Measurements from ENCODE around the gene KRTAP9-1.
"Not testable (repeated sequence)": the region's sequence is repeated elsewhere in the genome, so short reads cannot be mapped to it uniquely, and the experiment has no call there.

Gene KRTAP9-1

DNA sequence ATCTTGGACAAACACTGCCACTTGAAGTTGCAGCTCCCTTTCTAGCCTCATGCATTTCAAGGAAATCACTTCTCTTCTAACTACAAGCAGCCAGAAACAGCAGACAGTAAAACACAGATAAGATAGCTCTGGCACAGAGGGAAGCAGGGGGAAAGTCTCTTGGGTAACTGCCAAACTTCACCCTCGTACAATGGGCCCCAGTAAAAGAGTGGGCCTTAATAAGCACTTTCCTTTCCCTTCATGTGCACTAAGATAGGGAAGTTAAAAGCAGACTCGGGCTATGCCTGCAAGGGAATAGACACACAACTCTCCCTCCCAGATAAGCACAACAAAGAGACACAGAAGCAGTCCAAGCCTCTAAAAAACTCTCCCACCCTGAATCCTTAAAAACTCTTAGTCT, 35.8 kb upstream of the KRTAP9-1 start:
- whole genome bisulfite sequencing, 2 experiments, result 75 to 82% methylated on average over 2 of the region's 2 CpGs
- Histone ChIP-seq H3K9me3 (ENCODE audit: control insufficient read depth, low read length) (no peaks in the 10 kb centered on the region), H3K4me3 (ENCODE audit: insufficient read depth, low read depth, low read length) (no peak overlapping the region), H3K27ac (ENCODE audit: insufficient read depth, low read depth, low read length, poor library complexity, severe bottlenecking) (no peak overlapping the region), H3K4me1 (ENCODE audit: control insufficient read depth, insufficient read depth, low read length) (no peaks in the 10 kb centered on the region), H3K36me3 (ENCODE audit: control insufficient read depth, insufficient read depth, low read length) (no peaks in the 10 kb centered on the region), H3K27me3 (ENCODE audit: control insufficient read depth, insufficient read depth, low read length, poor library complexity, severe bottlenecking) (no peaks in the 10 kb centered on the region)

DNA sequence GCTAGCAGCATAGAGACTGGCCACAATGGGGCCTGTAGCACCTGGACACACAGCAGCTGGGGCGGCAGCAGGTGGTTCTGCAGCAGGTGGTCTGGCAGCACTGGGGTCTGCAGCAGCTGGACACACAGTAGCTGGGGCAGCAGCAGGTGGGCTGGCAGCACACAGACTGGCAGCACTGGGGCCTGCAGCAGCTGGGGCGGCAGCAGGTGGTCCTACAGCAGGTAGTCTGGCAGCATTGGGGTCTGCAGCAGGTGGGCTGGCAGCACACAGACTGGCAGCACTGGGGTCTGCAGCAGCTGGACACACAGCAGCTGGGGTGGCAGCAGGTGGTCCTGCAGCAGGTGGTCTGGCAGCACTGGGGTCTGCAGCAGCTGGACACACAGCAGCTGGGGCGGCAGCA, 29.5 kb upstream of the KRTAP9-1 start:
- not testable (repeated sequence) for H3K9me3 ChIP-seq (ENCODE audit: control insufficient read depth, low read length); H3K4me1 ChIP-seq (ENCODE audit: control insufficient read depth, insufficient read depth, low read length); H3K4me3 ChIP-seq (ENCODE audit: insufficient read depth, low read depth, low read length); H3K27ac ChIP-seq (ENCODE audit: insufficient read depth, low read depth, low read length, poor library complexity, severe bottlenecking); H3K27me3 ChIP-seq (ENCODE audit: control insufficient read depth, insufficient read depth, low read length, poor library complexity, severe bottlenecking); H3K36me3 ChIP-seq (ENCODE audit: control insufficient read depth, insufficient read depth, low read length)
- 91 to 92% methylated on average over 3 of the region's 3 CpGs for WGBS, 2 experiments

DNA sequence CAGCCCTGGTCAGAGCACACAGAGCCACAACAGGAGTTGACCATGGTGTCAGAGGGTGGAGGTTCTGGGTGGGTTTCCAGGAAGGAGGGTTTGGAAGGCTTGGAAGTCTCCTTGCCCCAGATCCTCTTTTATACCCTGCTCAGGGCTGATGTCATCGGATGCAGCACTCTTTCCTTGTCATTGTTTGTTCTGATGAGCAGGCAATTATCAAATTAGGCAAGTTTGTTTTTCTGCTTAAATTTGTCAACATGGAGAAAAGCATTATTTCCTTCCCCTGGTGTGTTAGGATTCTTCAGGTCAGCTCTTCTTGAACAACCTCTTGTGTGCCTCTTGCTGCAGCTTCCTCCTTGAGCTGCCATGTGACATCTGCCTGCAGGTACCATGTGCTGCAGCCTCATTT, 29.0 kb upstream of the KRTAP9-1 start, which contains the start of gene KRTAP4-4:
Gene KRTAP4-4, minus strand, starts transcription at position 101 of the 400 bp plus-strand sequence. Its CDS starts 57 bp downstream, at position 44.
- no peaks in the 10 kb centered on the region for H3K9me3 ChIP-seq (ENCODE audit: control insufficient read depth, low read length)
- WGBS, 2 experiments, result 83 to 97% methylated on average over 1 of the region's 1 CpG

DNA sequence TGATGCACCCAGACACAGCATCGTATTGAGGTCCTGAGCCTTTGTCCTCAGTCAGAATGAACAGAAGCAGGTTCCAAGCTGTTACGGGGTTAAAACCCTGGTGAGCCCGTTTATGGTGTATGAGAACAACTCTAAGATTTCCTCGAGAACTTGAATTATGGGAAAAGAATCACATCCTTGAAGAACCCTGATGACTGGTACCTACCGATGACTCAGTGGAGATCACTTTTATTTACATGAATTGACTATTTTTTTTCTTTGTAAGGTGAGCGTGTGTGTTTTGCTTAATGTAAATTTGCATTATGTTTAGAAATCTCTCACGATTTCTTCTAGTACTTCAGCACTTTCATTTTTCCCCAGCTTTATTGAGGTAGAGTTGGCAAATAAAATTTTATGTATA, 25.9 kb upstream of the KRTAP9-1 start:
- Histone ChIP-seq H3K27ac (ENCODE audit: insufficient read depth, low read depth, low read length, poor library complexity, severe bottlenecking) (no peak overlapping the region), H3K36me3 (ENCODE audit: control insufficient read depth, insufficient read depth, low read length) (no peaks in the 10 kb centered on the region), H3K4me3 (ENCODE audit: insufficient read depth, low read depth, low read length) (no peak overlapping the region), H3K27me3 (ENCODE audit: control insufficient read depth, insufficient read depth, low read length, poor library complexity, severe bottlenecking) (no peaks in the 10 kb centered on the region), H3K4me1 (ENCODE audit: control insufficient read depth, insufficient read depth, low read length) (no peaks in the 10 kb centered on the region), H3K9me3 (ENCODE audit: control insufficient read depth, low read length) (no peaks in the 10 kb centered on the region)
- 92 to 93% methylated on average over 5 to 7 of the region's 7 CpGs for WGBS, 2 experiments

More for the DNA sequence above, 29.0 kb upstream of the KRTAP9-1 start, which contains the start of gene KRTAP4-4:
- H3K27me3 ChIP-seq (ENCODE audit: control insufficient read depth, insufficient read depth, low read length, poor library complexity, severe bottlenecking), result no peaks in the 10 kb centered on the region
- no peak within 1 kb of the TSS for H3K27ac ChIP-seq (ENCODE audit: insufficient read depth, low read depth, low read length, poor library complexity, severe bottlenecking)
- no peak within 1 kb of the TSS for H3K4me3 ChIP-seq (ENCODE audit: insufficient read depth, low read depth, low read length)
- H3K4me1 ChIP-seq (ENCODE audit: control insufficient read depth, insufficient read depth, low read length), result no peaks in the 10 kb centered on the region
- no peaks in the 10 kb centered on the region for H3K36me3 ChIP-seq (ENCODE audit: control insufficient read depth, insufficient read depth, low read length)

DNA sequence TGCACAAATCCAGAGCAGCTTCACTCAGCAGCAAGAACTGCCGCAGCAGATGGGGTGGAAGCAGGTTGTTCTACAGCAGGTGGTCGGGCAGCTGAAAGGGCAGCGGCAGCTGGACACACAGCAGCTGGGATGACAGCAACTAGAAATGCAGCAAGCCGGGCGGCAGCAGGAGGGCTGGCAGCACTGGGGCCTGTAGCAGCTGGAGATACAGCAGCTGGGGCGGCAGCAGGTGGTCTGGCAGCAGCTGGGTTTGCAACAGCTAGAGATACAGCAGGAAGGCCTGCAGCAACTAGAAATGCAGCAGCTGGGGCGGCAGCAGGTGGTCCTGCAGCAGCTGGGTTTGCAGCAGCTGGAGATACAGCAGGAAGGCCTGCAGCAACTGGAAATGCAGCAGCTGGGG, 22.1 kb upstream of the KRTAP9-1 start:
- 85 to 87% methylated on average over 7 of the region's 7 CpGs for WGBS, 2 experiments
- Histone ChIP-seq H3K27ac (ENCODE audit: insufficient read depth, low read depth, low read length, poor library complexity, severe bottlenecking) (no peak overlapping the region), H3K4me1 (ENCODE audit: control insufficient read depth, insufficient read depth, low read length) (no peaks in the 10 kb centered on the region), H3K9me3 (ENCODE audit: control insufficient read depth, low read length) (no peaks in the 10 kb centered on the region), H3K4me3 (ENCODE audit: insufficient read depth, low read depth, low read length) (no peak overlapping the region), H3K27me3 (ENCODE audit: control insufficient read depth, insufficient read depth, low read length, poor library complexity, severe bottlenecking) (no peaks in the 10 kb centered on the region), H3K36me3 (ENCODE audit: control insufficient read depth, insufficient read depth, low read length) (no peaks in the 10 kb centered on the region)

DNA sequence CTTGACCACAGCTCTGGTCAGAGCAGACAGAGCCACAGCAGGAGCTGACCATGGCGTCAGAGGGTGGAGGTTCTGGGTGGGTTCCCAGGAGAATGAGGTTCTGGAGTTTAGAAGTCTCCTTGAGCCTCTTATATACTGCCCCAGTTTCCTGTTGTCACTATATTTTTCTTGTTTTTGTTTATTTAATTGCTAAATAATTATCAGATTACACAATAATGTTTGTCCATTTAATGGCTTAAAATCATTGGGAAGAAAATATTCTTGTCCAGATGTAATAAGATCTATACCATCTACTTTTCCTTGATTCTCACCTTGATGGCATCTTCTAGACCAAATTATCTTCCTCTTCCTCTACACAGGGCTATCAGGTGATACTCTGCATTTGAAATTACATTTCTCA, 21.6 kb upstream of the KRTAP9-1 start, which contains the start of gene KRTAP4-3:
Gene KRTAP4-3, minus strand, starts transcription at position 101 of the 400 bp plus-strand sequence. Its CDS starts 49 bp downstream, at position 52.
- no peaks in the 10 kb centered on the region for H3K36me3 ChIP-seq (ENCODE audit: control insufficient read depth, insufficient read depth, low read length)
- no peaks in the 10 kb centered on the region for H3K9me3 ChIP-seq (ENCODE audit: control insufficient read depth, low read length)
- H3K27me3 ChIP-seq (ENCODE audit: control insufficient read depth, insufficient read depth, low read length, poor library complexity, severe bottlenecking), result no peaks in the 10 kb centered on the region
- no peak within 1 kb of the TSS for H3K27ac ChIP-seq (ENCODE audit: insufficient read depth, low read depth, low read length, poor library complexity, severe bottlenecking)
- no peak within 1 kb of the TSS for H3K4me3 ChIP-seq (ENCODE audit: insufficient read depth, low read depth, low read length)
- WGBS, 2 experiments, result 64 to 90% methylated on average over 1 of the region's 1 CpG
- H3K4me1 ChIP-seq (ENCODE audit: control insufficient read depth, insufficient read depth, low read length), result no peaks in the 10 kb centered on the region

DNA sequence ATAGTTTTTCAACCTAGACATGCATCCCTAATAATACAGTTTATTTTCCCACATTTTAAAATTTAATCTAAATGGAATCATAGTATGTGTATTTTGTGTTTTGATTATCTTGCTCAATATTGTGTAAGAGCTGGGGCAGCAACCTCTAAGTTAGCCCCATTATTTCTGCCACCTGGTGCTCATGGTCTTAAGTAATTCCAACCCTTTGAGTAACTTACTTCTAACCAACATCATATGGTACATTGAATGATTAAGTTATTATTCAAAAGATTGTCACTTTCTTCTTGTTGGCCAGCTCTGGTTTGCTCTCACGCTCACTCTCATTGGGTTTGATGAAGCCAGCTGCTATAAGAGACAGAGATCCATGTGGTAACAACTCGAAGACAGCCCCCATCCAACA, 17.8 kb upstream of the KRTAP9-1 start:
- H3K9me3 ChIP-seq (ENCODE audit: control insufficient read depth, low read length), result no peaks in the 10 kb centered on the region
- H3K27me3 ChIP-seq (ENCODE audit: control insufficient read depth, insufficient read depth, low read length, poor library complexity, severe bottlenecking), result no peaks in the 10 kb centered on the region
- no peaks in the 10 kb centered on the region for H3K4me1 ChIP-seq (ENCODE audit: control insufficient read depth, insufficient read depth, low read length)
- no peak overlapping the region for H3K4me3 ChIP-seq (ENCODE audit: insufficient read depth, low read depth, low read length)
- H3K27ac ChIP-seq (ENCODE audit: insufficient read depth, low read depth, low read length, poor library complexity, severe bottlenecking), result no peak overlapping the region
- no peaks in the 10 kb centered on the region for H3K36me3 ChIP-seq (ENCODE audit: control insufficient read depth, insufficient read depth, low read length)
- 88 to 94% methylated on average over 2 of the region's 2 CpGs for WGBS, 2 experiments

DNA sequence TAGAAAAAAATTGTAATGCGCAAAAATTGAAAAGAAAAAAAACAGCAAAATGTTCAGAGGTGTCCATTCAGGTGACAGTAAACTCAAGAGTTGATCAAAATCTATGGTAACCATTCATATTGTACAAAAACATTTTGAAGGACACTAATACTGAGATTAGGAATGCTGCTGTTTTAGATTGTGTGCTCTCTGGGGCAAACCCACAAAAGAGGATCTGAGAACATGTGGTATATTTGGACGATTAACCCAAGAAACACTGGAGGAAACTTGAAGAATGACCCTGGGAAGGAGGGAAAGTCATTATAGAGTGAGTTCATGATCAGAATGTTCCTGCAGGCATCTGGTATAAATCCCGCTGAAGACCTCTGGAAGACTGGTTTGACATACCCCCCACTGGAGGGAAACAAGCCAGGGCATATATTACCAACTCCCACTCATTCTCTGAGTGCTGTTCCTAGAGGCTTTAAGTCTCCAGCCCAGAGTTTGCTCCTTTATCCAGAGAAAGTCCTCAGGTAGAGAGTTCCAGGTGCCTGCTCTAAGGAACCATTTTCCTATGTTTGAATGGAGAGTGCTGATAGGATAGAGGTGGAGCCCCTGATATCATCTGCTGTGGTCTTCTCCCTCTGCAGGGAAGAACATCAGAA, 12.8 kb upstream of the KRTAP9-1 start:
- Histone ChIP-seq H3K9me3 (ENCODE audit: control insufficient read depth, low read length) (no peaks in the 10 kb centered on the region), H3K4me3 (ENCODE audit: insufficient read depth, low read depth, low read length) (no peak overlapping the region), H3K27ac (ENCODE audit: insufficient read depth, low read depth, low read length, poor library complexity, severe bottlenecking) (no peak overlapping the region), H3K36me3 (ENCODE audit: control insufficient read depth, insufficient read depth, low read length) (no peaks in the 10 kb centered on the region), H3K27me3 (ENCODE audit: control insufficient read depth, insufficient read depth, low read length, poor library complexity, severe bottlenecking) (no peaks in the 10 kb centered on the region), H3K4me1 (ENCODE audit: control insufficient read depth, insufficient read depth, low read length) (no peaks in the 10 kb centered on the region)
- 94 to 96% methylated on average over 3 of the region's 3 CpGs for WGBS, 2 experiments

DNA sequence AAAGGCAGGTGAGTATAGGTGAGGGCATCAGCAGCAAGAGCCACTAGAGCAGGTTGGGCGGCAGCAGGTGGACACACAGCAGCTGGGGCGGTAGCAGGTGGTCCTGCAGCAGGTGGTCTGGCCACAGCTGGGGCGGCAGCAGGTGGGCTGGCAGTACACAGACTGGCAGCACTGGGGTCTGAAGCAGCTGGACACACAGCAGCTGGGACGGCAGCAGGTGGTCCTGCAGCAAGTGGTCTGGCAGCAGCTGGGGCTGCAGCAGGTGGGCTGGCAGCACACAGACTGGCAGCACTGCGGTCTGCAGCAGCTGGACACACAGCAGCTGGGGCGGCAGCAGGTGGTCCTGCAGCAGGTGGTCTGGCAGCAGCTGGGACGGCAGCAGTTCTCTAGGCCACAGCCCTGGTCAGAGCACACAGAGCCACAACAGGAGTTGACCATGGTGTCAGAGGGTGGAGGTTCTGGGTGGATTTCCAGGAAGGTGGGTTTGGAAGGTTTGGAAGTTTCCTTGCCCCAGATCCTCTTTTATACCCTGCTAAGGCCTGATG, 11.9 kb upstream of the KRTAP9-1 start, which contains the start of gene KRTAP4-2:
Gene KRTAP4-2, minus strand, starts transcription at position 495 of the 545 bp plus-strand sequence. Its CDS starts 57 bp downstream, at position 438.
- Histone ChIP-seq H3K9me3 (ENCODE audit: control insufficient read depth, low read length) (no peaks in the 10 kb centered on the region), H3K4me3 (ENCODE audit: insufficient read depth, low read depth, low read length) (no peak within 1 kb of the TSS), H3K27ac (ENCODE audit: insufficient read depth, low read depth, low read length, poor library complexity, severe bottlenecking) (no peak within 1 kb of the TSS), H3K4me1 (ENCODE audit: control insufficient read depth, insufficient read depth, low read length) (no peaks in the 10 kb centered on the region), H3K36me3 (ENCODE audit: control insufficient read depth, insufficient read depth, low read length) (no peaks in the 10 kb centered on the region), H3K27me3 (ENCODE audit: control insufficient read depth, insufficient read depth, low read length, poor library complexity, severe bottlenecking) (no peaks in the 10 kb centered on the region)
- WGBS, 2 experiments, result 93 to 95% methylated on average over 6 to 7 of the region's 7 CpGs

DNA sequence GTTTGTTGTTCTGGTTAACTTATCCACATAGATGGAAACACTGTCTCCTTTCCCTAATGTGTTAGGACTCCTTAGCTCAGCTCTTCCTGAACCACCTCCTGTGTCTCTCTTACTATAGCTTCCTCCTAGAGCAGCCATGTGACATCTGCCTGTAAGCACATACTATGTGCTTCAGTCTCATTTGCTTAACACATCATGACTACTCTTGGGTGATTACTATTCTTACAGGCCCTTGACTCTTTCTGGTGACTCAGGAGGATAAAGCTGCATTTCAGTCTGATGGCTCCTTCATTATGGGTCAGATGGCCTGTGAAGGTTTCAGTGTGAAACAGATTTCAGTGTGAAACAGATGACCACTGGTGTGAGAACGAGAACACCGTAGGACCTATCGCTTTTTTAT, 11.3 kb upstream of the KRTAP9-1 start:
- Histone ChIP-seq H3K9me3 (ENCODE audit: control insufficient read depth, low read length) (no peaks in the 10 kb centered on the region), H3K4me1 (ENCODE audit: control insufficient read depth, insufficient read depth, low read length) (no peaks in the 10 kb centered on the region), H3K4me3 (ENCODE audit: insufficient read depth, low read depth, low read length) (no peak overlapping the region), H3K27ac (ENCODE audit: insufficient read depth, low read depth, low read length, poor library complexity, severe bottlenecking) (no peak overlapping the region), H3K27me3 (ENCODE audit: control insufficient read depth, insufficient read depth, low read length, poor library complexity, severe bottlenecking) (no peaks in the 10 kb centered on the region), H3K36me3 (ENCODE audit: control insufficient read depth, insufficient read depth, low read length) (no peaks in the 10 kb centered on the region)
- WGBS, 2 experiments, result 87 to 96% methylated on average over 3 of the region's 3 CpGs

All from ectodermal cell (in vitro differentiated cells).